Epidermal melanocyte (primary cell): Measurements from ENCODE around the gene BIRC2.
A peak's percentile ranks its signal among the peaks of the same experiment; 100 is the strongest.

Experiments used
- DNase-seq: peaks from one replicate; pipeline ENCODE4 v3.0.0; 2011; ENCODE audit warnings: low spot score; ENCODE audit not compliant: insufficient read length

BIRC2 gene

GRCh38 chr11:102399189-102399588 lies 52.2 kb downstream of the BIRC2 start:
- DNase-seq = no peak

DNA sequence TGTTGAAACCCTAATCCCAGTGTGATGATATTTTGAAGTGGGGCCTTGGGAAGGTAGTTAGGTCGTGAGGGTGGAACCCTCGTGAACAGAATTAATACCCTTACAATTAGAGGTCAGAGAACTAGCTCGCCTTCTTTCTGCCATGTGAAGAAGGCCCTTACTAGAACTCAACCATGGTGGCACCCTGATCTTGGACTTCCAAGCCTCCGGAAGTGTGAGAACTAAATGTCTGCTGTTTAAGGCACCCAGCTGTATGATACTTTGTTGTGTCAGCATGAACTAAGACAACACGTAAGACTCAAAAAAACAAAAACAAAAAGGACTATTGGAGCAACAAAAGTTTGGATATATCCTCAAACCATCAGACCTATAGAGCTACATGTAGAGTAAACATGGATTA lies 53.6 kb downstream of the BIRC2 start:
- DNase-seq = no peak

DNA sequence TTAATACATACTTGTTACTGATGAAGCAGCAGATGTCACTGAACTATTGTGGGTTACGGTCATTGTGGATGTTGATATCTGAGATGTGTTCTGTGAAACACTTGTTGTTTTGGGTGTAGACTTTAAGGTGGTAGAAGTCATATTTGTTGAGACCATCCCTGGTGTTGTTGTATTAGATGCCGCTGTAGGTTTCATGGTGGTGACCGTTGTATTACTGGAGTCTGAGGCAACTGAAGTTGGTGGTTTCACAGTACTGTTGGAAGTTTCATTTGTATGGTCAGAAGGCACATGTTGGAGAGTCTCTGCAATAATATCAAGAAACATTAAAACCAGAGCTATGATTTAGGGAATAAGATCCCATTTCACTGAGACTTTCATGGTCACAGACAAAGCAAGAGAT lies 54.9 kb downstream of the BIRC2 start:
- DNase-seq = no peak

DNA sequence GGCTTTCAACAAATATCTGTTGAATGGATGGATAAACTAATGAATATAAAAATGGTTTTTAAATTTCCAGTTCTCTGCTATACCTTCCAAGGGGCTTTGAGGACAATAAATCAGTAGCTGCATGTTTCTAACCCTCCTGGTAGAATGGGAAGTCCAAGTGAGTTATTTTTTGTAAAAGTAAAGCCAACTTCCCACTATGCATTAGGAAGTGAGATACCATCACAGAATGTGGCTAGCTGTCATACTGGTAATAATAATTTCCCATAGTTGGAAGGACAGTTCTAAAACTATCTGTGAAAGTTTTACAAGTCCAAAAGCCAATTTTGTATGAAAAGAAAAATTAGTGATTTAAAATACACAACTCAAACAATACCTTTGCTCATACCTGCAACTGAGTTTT lies 55.5 kb downstream of the BIRC2 start:
- DNase-seq = no peak

DNA sequence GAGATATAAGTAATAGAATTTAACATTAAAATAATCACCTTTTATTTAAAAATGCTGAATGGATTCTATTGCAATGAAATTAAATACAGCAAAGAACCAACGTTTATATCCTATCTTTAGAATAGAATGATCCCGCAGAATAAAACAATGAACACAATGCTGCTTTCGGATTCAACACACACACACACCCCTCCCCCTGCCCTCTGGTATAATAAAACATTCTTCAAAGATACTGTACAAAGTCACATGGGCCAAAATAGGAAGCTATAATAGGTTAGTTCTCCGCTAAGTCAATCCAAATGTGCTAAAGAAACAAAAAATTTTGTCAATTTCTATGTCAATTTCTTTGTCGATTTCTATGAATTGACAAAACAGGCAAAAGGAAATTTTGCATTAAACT lies 58.5 kb downstream of the BIRC2 start:
- no peak for DNase-seq

- DNase-seq = no peak
Observed at GRCh38 chr11:102406099-102406498, 59.1 kb downstream of the BIRC2 start.

DNA sequence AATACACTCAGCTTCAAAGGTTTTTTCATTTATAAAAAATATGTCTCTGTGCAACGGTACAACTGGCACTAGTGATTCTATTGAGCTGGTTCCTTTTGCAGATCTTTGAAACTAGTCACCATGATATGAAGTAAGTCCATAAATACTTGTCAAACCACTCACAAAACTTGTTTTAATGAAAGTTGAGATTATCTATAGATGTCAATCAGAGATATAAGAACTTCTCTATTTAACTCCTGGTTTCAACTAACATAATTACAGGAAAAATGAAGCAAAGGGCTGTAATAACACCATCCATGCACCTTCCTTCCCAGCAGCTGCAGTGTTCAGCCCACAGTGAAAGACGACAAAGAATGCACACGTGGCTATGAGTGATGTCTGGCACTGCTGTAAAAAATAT lies 60.9 kb downstream of the BIRC2 start:
- no peak for DNase-seq

DNA sequence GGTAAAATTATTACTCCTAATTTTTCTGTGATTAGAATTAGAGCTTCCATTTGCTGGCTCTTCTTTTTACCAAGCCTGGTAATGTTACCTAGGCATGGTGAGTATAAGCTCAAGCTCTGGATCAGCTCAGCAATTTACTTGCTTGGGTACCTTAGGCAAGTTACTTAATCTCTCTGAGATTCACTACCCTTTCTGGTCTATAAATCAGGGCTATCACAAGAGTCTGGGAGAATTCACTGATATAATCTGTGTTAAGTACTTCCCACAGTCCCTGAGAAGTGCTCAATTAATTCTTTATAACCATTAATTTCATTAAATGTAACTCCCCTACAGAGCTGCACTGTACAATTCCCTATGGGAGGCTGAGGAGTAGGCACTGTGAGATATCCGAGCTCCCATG lies 61.3 kb downstream of the BIRC2 start:
- DNase-seq = no peak

DNA sequence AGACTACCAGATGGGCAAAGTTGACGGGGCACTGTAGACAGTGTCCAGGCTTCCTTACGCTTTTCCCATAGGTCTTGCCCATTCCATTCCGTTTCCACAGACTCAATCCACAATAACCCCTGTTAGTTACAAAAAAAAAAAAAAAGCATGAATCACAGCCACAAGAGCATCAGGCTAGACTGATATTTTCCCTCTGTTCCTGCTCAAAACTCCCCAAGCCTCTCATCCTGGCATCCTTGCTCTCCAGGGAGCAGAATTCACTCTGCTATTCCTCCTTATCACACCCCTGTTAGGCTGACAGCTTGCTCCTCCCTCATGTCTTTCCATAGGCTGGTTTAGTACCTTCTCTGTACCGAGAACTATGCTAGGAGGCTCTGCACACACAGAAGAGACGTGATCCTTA lies 63.4 kb downstream of the BIRC2 start:
- no peak for DNase-seq

GRCh38 chr11:102411142-102411541 lies 64.1 kb downstream of the BIRC2 start:
- no peak for DNase-seq

GRCh38 chr11:102413497-102413896 lies 66.5 kb downstream of the BIRC2 start:
- no peak for DNase-seq

- no peak for DNase-seq
Observed at GRCh38 chr11:102414559-102414958, 67.5 kb downstream of the BIRC2 start.

DNA sequence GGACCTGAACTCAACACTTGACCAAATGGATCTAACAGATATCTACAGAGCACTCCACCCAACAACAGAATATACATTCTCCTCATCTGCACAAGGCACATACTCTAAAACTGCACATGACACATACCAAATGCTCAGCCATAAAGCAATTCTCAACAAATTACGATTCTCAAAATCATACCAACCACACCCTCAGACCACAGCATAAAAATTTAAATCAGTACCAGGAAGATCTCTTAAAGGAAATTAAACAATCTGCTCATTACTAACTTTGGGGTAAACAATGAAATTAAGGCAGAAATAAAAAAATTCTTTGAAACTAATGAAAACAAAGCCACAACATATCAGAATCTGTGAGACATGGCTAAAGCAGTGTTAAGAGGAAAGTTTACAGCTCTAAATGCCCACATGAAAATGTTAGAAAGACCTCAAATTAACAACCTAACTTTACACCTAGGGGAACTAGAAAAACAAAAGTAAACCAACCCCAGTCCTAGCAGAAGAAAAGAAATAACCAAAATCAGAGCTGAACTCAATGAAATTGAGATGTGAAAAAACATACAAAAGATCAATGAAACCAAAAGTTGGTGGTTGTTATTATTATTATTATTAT lies 68.4 kb downstream of the BIRC2 start:
- no peak for DNase-seq

GRCh38 chr11:102416976-102417375 lies 70.0 kb downstream of the BIRC2 start:
- DNase-seq = no peak

DNA sequence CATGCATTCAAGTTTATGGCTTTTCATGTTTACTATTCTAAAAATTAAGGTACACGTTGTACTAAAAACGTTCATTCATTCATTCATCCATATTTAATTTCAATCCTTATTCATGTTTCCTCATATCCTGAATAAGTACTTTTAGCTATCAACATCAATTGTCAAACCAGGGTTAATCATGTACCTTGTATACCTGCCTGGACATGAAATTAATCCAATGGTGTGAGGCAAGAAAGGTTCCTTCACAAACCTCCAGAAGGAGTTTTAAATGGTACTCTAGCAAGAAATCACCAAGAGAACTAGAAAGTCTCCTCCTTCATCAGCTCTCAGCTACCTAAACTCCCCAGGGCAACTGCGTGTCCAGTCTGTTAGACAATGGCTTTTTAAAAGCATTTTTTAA lies 72.2 kb downstream of the BIRC2 start:
- no peak for DNase-seq

DNA sequence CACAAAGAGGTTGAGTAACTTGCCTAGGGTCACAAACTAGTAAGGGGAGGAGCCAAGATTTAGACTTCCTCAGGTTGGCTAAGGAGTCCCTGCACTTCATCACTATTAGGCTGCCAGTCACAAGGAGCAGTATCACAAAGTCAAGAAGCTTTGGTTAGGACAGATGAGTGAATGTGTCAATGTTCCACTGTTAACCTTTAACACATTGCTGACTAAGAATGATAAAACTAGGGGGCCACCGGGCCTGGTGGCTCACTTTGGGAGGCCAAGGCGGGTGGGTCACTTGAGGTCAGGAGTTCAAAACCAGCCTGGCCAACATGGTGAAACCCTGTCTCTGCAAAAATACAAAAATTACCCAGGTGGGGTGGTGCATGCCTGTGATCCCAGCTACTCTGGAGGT lies 73.5 kb downstream of the BIRC2 start:
- no peak for DNase-seq

- no peak for DNase-seq
Observed at GRCh38 chr11:102421261-102421660, 74.2 kb downstream of the BIRC2 start.

DNA sequence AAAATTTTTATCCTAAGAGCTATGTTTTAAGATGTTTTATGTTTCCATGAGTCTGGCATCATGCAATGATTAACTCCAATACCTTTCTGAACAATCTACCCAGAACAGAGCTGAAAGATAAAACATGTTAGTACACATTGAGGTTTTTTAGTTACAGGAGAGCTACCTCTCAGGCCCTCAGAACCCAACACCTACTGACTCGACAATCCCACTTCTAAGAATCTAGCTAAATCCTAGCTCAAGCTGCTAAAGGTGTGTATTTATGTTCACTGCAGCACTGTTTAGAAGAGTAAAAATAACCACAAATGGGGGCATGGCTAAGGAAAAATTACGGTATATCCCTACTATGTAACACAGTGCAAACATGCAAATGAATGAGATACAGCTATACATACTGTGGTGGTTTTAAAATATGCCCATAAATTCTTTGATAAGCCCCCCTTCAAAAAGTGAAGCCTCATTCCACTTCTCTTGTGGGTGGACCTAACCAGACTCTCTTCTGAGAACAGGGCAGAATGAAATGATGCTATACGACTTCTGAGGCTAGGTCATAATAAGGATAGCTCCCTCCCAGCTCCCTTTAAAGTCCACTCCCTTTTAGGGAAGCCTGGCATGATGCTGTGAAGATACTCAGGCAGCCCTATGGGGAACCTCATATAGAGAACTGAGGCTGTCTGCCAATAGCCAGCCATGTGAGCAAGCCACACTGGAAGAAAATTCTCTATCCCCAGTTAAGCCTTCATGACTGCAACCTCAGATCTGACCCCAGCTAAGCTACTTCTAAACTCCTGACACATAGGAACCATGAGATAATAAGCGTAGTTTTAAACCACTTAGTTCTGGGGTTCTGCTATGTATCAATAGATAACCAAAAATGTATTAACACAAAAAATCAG lies 76.1 kb downstream of the BIRC2 start:
- no peak for DNase-seq

DNA sequence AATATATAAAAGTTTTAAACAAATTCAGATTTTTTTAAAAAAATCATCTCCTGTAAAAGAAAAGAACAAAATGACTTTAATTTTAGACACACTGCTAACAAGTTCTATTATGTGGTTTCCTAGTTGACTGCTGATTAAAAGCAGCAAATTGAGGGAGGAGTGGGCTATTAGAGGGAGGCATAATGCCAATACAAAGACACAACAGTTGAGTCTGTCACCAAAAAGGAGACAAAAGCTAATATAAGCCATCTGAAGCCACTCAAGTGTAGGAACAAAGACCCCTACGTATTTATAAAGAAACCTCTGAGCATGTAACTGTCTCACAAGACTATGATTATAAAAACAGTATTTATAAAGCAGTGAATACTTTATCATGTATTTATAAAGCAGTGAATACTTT lies 76.9 kb downstream of the BIRC2 start:
- DNase-seq = no peak

- no peak for DNase-seq
Observed at GRCh38 chr11:102426000-102426399, 79.0 kb downstream of the BIRC2 start.

- DNase-seq = no peak
Observed at GRCh38 chr11:102426570-102426969, 79.6 kb downstream of the BIRC2 start.

DNA sequence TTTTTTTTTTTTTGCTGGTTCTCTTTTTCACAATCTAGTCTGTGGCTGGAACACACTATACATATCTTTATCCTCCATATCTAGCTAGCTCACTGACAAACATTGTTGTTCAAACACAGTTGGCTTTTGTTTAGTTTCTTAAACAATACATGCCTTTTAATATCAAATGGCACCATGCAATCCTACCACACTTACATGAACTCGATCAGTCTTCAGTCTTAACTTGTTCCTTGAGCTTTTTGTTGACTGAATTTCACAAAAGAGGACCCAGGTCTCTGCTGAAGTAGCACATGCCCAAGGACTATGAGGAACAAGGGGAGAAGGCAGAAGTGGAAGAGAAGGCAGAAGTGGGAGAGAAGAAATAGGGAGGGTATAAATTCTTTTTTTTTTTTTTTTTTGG lies 80.1 kb downstream of the BIRC2 start:
- DNase-seq = peak; percentile 16
